Vagina (tissue), 2 donors: Measurements from ENCODE around the gene RASAL2.

Experiments
- POLR2A ChIP-seq, 2 donors: fragments of 450-650 bp; IDR thresholded peaks; one replicate each; pipeline ENCODE4 v1.6.1; 2017; ENCODE audit warnings: antibody characterized with exemption in 2 of 2, mild to moderate bottlenecking in 2 of 2, moderate library complexity in 2 of 2
- TF ChIP-seq, protein P1 (sequence below), 3 experiments: fragments of 450-650 bp in 2 of 3; fragments of 200-600 bp in 1 of 3; sonication (generic) in 1 of 3; IDR thresholded peaks; one replicate each; pipeline ENCODE4 v1.5.1; 2017 to 2019; ENCODE audit warnings: antibody characterized with exemption in 3 of 3, mild to moderate bottlenecking in 2 of 3, moderate library complexity in 2 of 3

DNA sequence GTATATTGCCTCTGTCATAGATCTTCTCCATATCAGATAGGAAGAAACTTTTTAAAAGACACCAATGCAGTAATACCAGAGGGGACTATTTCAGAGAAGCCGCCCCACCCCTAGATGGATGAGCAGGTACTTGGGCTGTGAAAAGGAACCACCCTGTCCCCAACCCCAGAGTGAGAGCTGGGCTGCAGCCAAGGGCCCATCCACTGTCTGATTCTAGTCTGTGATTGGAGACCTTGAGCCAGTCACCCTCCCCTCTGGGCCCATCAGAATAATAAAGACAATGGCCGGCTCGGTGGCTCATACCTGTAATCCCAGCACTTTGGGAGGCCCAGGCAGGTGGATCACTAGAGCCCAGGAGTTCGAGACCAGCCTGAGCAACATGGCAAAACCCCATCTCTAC is 397.8 kb downstream of the RASAL2 start:
- no peak for TF ChIP-seq POLR2A (IDR thresholded peaks at IDR 0.05)
- TF ChIP-seq, protein P1, sequence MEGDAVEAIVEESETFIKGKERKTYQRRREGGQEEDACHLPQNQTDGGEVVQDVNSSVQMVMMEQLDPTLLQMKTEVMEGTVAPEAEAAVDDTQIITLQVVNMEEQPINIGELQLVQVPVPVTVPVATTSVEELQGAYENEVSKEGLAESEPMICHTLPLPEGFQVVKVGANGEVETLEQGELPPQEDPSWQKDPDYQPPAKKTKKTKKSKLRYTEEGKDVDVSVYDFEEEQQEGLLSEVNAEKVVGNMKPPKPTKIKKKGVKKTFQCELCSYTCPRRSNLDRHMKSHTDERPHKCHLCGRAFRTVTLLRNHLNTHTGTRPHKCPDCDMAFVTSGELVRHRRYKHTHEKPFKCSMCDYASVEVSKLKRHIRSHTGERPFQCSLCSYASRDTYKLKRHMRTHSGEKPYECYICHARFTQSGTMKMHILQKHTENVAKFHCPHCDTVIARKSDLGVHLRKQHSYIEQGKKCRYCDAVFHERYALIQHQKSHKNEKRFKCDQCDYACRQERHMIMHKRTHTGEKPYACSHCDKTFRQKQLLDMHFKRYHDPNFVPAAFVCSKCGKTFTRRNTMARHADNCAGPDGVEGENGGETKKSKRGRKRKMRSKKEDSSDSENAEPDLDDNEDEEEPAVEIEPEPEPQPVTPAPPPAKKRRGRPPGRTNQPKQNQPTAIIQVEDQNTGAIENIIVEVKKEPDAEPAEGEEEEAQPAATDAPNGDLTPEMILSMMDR (IDR thresholded peaks at IDR 0.05): no peak
